HEK293 (cell line): Measurements from ENCODE around the gene AKIRIN1.

Experiments used
- AEBP2 ChIP-seq: fragments of 450-650 bp; formaldehyde crosslinking; IDR thresholded peaks from 2 replicates; pipeline ENCODE4 v1.5.1; 2016; ENCODE audit warnings: missing biosample characterization, missing genetic modification characterization, borderline replicate concordance
- EGR2 ChIP-seq: fragments of 450-650 bp; formaldehyde crosslinking; IDR thresholded peaks from 2 replicates; pipeline ENCODE4 v1.5.1; 2016; ENCODE audit warnings: low read depth, missing biosample characterization, missing genetic modification characterization
- GLI4 ChIP-seq: fragments of 450-650 bp; formaldehyde crosslinking; IDR thresholded peaks from 2 replicates; pipeline ENCODE4 v1.5.1; 2016; ENCODE audit warnings: missing biosample characterization, missing genetic modification characterization
- HIC1 ChIP-seq: fragments of 450-650 bp; formaldehyde crosslinking; IDR thresholded peaks from 2 replicates; pipeline ENCODE4 v1.5.1; 2016; ENCODE audit warnings: missing biosample characterization, missing genetic modification characterization
- MYNN ChIP-seq: fragments of 450-650 bp; formaldehyde crosslinking; IDR thresholded peaks from 2 replicates; pipeline ENCODE4 v1.5.1; 2016; ENCODE audit warnings: missing biosample characterization, missing genetic modification characterization, borderline replicate concordance
- MZF1 ChIP-seq: fragments of 450-650 bp; formaldehyde crosslinking; IDR thresholded peaks from 2 replicates; pipeline ENCODE4 v1.5.1; 2017; ENCODE audit warnings: missing biosample characterization, missing genetic modification characterization, borderline replicate concordance
- OSR2 ChIP-seq: fragments of 450-650 bp; formaldehyde crosslinking; IDR thresholded peaks from 2 replicates; pipeline ENCODE4 v1.5.1; 2016; ENCODE audit warnings: missing biosample characterization, missing genetic modification characterization
- PRDM1 ChIP-seq: fragments of 450-650 bp; formaldehyde crosslinking; IDR thresholded peaks from 2 replicates; pipeline ENCODE4; 2016; ENCODE audit warnings: missing biosample characterization, missing genetic modification characterization
- PRDM4 ChIP-seq: fragments of 450-650 bp; formaldehyde crosslinking; IDR thresholded peaks from 2 replicates; pipeline ENCODE4 v1.5.1; 2017; ENCODE audit warnings: missing biosample characterization, missing genetic modification characterization
- RBAK ChIP-seq: fragments of 450-650 bp; formaldehyde crosslinking; IDR thresholded peaks from 2 replicates; pipeline ENCODE4 v1.5.1; 2016; ENCODE audit warnings: missing biosample characterization, missing genetic modification characterization
- SETDB1 ChIP-seq: IDR thresholded peaks from one replicate; pipeline ENCODE4 v1.6.1; 2017; ENCODE audit warnings: mild to moderate bottlenecking, low read length, moderate library complexity, mixed read lengths; ENCODE audit not compliant: insufficient read length
- SP7 ChIP-seq: fragments of 450-650 bp; formaldehyde crosslinking; IDR thresholded peaks from 2 replicates; pipeline ENCODE4 v1.5.1; 2016; ENCODE audit warnings: missing biosample characterization, missing genetic modification characterization
- ZBTB8A ChIP-seq: fragments of 450-650 bp; formaldehyde crosslinking; IDR thresholded peaks from 2 replicates; pipeline ENCODE4 v1.5.1; 2016; ENCODE audit warnings: missing biosample characterization, missing genetic modification characterization
- ZNF121 ChIP-seq: fragments of 450-650 bp; formaldehyde crosslinking; IDR thresholded peaks from 2 replicates; pipeline ENCODE4 v1.5.1; 2016; ENCODE audit warnings: missing biosample characterization, missing genetic modification characterization
- ZNF138 ChIP-seq: fragments of 450-650 bp; formaldehyde crosslinking; IDR thresholded peaks from 2 replicates; pipeline ENCODE4 v1.5.1; 2016; ENCODE audit warnings: missing biosample characterization, missing genetic modification characterization, borderline replicate concordance
- ZNF174 ChIP-seq: fragments of 450-650 bp; formaldehyde crosslinking; IDR thresholded peaks from 2 replicates; pipeline ENCODE4 v1.5.0; 2017; ENCODE audit warnings: missing biosample characterization, mild to moderate bottlenecking, missing genetic modification characterization
- ZNF248 ChIP-seq: fragments of 450-650 bp; formaldehyde crosslinking; IDR thresholded peaks from 2 replicates; pipeline ENCODE4 v1.5.1; 2017; ENCODE audit warnings: missing biosample characterization, missing genetic modification characterization
- ZNF274 ChIP-seq, 2 experiments: fragments of 200-500 bp in 1 of 2; fragments of 450-650 bp in 1 of 2; sonication (Bioruptor generic) in 1 of 2; formaldehyde crosslinking in 1 of 2; IDR thresholded peaks; 2 replicates each; pipeline versions ENCODE4 v1.5.1 to v1.6.1; 2014 to 2016; ENCODE audit warnings: borderline replicate concordance in 1 of 2, inconsistent platforms in 1 of 2, low read length in 1 of 2, missing biosample characterization in 1 of 2, missing genetic modification characterization in 1 of 2
- ZNF311 ChIP-seq: fragments of 450-650 bp; formaldehyde crosslinking; IDR thresholded peaks from 2 replicates; pipeline ENCODE4 v1.5.1; 2017; ENCODE audit warnings: missing biosample characterization, missing genetic modification characterization, borderline replicate concordance
- ZNF335 ChIP-seq: fragments of 450-650 bp; formaldehyde crosslinking; conservative IDR thresholded peaks from 2 replicates; pipeline ENCODE4 v1.5.1; 2016; ENCODE audit warnings: missing biosample characterization, missing genetic modification characterization
- ZNF426 ChIP-seq: fragments of 450-650 bp; formaldehyde crosslinking; IDR thresholded peaks from 2 replicates; pipeline ENCODE4 v1.5.1; 2017; ENCODE audit warnings: missing biosample characterization, missing genetic modification characterization, mild to moderate bottlenecking, inconsistent platforms, moderate library complexity
- ZNF560 ChIP-seq: fragments of 450-650 bp; formaldehyde crosslinking; IDR thresholded peaks from 2 replicates; pipeline ENCODE4 v1.5.1; 2017; ENCODE audit warnings: missing biosample characterization, missing genetic modification characterization, borderline replicate concordance
- ZNF600 ChIP-seq: fragments of 450-650 bp; formaldehyde crosslinking; IDR thresholded peaks from 2 replicates; pipeline ENCODE4 v1.5.1; 2016; ENCODE audit warnings: missing biosample characterization, missing genetic modification characterization
- ZNF621 ChIP-seq: fragments of 450-650 bp; formaldehyde crosslinking; IDR thresholded peaks from 2 replicates; pipeline ENCODE4 v1.5.1; 2017; ENCODE audit warnings: missing biosample characterization, missing genetic modification characterization
- ZNF623 ChIP-seq: fragments of 450-650 bp; formaldehyde crosslinking; IDR thresholded peaks from 2 replicates; pipeline ENCODE4 v1.5.1; 2016; ENCODE audit warnings: missing biosample characterization, missing genetic modification characterization
- ZNF677 ChIP-seq: fragments of 450-650 bp; IDR thresholded peaks from 2 replicates; pipeline ENCODE4 v1.5.0; 2018; ENCODE audit warnings: missing biosample characterization, mild to moderate bottlenecking, missing genetic modification characterization, moderate library complexity
- TF ChIP-seq, protein P1 (sequence below): fragments of 450-650 bp; formaldehyde crosslinking; IDR thresholded peaks from 2 replicates; pipeline ENCODE4 v1.5.1; 2017; ENCODE audit warnings: missing biosample characterization, missing genetic modification characterization
- TF ChIP-seq, protein P2 (sequence below): fragments of 450-650 bp; formaldehyde crosslinking; IDR thresholded peaks from 2 replicates; pipeline ENCODE4 v1.5.1; 2016; ENCODE audit warnings: missing biosample characterization, missing genetic modification characterization

Gene AKIRIN1

DNA sequence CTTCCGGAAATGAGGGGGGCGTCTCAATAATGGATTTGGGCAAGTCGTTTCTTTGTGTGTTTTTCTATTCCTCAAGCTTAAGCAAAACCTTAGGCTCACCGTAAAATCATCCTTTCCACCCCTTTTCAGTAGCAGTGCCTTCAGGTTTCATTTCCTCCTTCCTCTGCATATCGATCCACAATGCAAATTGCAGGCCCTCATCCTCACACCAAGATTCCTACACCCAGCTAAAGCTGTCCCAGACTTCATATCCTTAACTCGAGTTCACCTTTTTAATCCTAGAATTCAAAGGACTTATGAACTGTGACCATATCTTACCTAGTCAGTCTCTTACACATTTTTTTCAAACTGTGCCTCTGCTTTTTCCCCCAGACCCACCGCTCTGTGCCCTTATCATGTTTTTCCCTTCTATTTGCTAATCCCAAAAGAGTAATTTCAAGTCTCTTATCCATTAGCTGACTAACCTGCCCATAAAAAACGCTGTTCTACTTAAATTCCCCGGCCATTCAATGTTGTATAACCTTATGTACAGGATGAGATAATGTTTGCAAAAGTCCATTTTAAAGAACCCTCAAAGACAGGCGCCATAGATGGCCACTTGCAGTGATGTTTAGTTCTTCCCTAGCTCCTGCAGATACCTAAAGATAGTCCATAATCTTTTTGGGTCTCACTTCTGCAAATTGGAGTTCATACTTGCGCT, 1.5 kb downstream of the AKIRIN1 start (continued):
- TF ChIP-seq, protein P1, sequence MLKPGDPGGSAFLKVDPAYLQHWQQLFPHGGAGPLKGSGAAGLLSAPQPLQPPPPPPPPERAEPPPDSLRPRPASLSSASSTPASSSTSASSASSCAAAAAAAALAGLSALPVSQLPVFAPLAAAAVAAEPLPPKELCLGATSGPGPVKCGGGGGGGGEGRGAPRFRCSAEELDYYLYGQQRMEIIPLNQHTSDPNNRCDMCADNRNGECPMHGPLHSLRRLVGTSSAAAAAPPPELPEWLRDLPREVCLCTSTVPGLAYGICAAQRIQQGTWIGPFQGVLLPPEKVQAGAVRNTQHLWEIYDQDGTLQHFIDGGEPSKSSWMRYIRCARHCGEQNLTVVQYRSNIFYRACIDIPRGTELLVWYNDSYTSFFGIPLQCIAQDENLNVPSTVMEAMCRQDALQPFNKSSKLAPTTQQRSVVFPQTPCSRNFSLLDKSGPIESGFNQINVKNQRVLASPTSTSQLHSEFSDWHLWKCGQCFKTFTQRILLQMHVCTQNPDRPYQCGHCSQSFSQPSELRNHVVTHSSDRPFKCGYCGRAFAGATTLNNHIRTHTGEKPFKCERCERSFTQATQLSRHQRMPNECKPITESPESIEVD: 0 out of 2 replicates have a peak, but pooled peaks have one; percentile 61
- TF ChIP-seq ZBTB8A: no peak
- TF ChIP-seq ZNF311 (tag by site-specific recombination): no peak
- TF ChIP-seq ZNF248: no peak
- TF ChIP-seq PRDM4 (tag by site-specific recombination): no peak
- 0 out of 2 replicates have a peak, but pooled peaks have one; percentile 9 for TF ChIP-seq SP7 (tag by site-specific recombination)
- no peak for TF ChIP-seq SETDB1
- TF ChIP-seq AEBP2 (tag by site-specific recombination): no peak
- TF ChIP-seq MZF1 (tag by site-specific recombination): no peak
- TF ChIP-seq, protein P2, sequence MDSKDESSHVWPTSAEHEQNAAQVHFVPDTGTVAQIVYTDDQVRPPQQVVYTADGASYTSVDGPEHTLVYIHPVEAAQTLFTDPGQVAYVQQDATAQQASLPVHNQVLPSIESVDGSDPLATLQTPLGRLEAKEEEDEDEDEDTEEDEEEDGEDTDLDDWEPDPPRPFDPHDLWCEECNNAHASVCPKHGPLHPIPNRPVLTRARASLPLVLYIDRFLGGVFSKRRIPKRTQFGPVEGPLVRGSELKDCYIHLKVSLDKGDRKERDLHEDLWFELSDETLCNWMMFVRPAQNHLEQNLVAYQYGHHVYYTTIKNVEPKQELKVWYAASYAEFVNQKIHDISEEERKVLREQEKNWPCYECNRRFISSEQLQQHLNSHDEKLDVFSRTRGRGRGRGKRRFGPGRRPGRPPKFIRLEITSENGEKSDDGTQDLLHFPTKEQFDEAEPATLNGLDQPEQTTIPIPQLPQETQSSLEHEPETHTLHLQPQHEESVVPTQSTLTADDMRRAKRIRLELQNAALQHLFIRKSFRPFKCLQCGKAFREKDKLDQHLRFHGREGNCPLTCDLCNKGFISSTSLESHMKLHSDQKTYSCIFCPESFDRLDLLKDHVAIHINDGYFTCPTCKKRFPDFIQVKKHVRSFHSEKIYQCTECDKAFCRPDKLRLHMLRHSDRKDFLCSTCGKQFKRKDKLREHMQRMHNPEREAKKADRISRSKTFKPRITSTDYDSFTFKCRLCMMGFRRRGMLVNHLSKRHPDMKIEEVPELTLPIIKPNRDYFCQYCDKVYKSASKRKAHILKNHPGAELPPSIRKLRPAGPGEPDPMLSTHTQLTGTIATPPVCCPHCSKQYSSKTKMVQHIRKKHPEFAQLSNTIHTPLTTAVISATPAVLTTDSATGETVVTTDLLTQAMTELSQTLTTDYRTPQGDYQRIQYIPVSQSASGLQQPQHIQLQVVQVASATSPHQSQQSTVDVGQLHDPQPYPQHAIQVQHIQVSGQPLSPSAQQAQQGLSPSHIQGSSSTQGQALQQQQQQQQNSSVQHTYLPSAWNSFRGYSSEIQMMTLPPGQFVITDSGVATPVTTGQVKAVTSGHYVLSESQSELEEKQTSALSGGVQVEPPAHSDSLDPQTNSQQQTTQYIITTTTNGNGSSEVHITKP (tag by site-specific recombination): 0 out of 2 replicates have a peak, but pooled peaks have one; percentile 33
- no peak for TF ChIP-seq ZNF426
- TF ChIP-seq ZNF174: no peak
- TF ChIP-seq MYNN (tag by site-specific recombination): no peak
- no peak for TF ChIP-seq ZNF121 (tag by site-specific recombination)
- no peak for TF ChIP-seq ZNF621 (tag by site-specific recombination)
- peak; percentile 38 for TF ChIP-seq ZNF335 (tag by site-specific recombination)
- 0 out of 2 replicates have a peak, but pooled peaks have one; percentile 39 for TF ChIP-seq ZNF600
- TF ChIP-seq ZNF560: no peak
- TF ChIP-seq OSR2: 0 out of 2 replicates have a peak, but pooled peaks have one; percentile 17
- TF ChIP-seq ZNF623 (tag by site-specific recombination): no peak
- no peak for TF ChIP-seq ZNF677 (tag by site-specific recombination)
- TF ChIP-seq ZNF274 (IDR thresholded peaks at IDR 0.05; ENCODE audit: low read length): no peak
- TF ChIP-seq ZNF274 (tag by site-specific recombination; IDR thresholded peaks at IDR 0.05; ENCODE audit: borderline replicate concordance): no peak
- TF ChIP-seq GLI4 (tag by site-specific recombination): no peak
- TF ChIP-seq PRDM1 (tag by site-specific recombination): no peak
- TF ChIP-seq EGR2 (tag by site-specific recombination): no peak
- no peak for TF ChIP-seq ZNF138 (tag by site-specific recombination)
- TF ChIP-seq RBAK (tag by site-specific recombination): no peak
- TF ChIP-seq HIC1 (tag by site-specific recombination): no peak
